SK-N-SH (cell line): ENCODE results near the gene PSMD2. TPM values are rescaled to one million over a fixed set of nuclear protein-coding genes. Genes with fewer than 3 reads are reported as not detected.
"Not testable (repeated sequence)": the region's sequence is repeated elsewhere in the genome, so short reads cannot be mapped to it uniquely, and the experiment has no call there.

Experiments
- CTCF ChIA-PET: fragments of 300-600, 350-600 bp; formaldehyde crosslinking; extraction: SDS; loops from one replicate; lab custom pipeline; 2021; lab: Yijun Ruan, JAX
- POLR2A ChIA-PET: fragments of 350-600 bp; sonication (Branson Sonifier 250); formaldehyde crosslinking; extraction: SDS; loops from one replicate; lab custom pipeline; 2020; ENCODE audit warnings: antibody characterized with exemption, inconsistent platforms; lab: Yijun Ruan, JAX
- DNase-seq: peaks from one replicate; pipeline ENCODE4 v3.0.0; 2012
- H2AFZ ChIP-seq: fragments of 200-600 bp; sonication (generic); 2 replicates; pipeline ENCODE4 v1.8.1; 2016; ENCODE audit warnings: antibody characterized with exemption, mild to moderate bottlenecking, low read depth
- H3F3A ChIP-seq: fragments of 200-600 bp; sonication (generic); replicated peaks from 2 replicates; pipeline ENCODE3; 2016; ENCODE audit warnings: antibody characterized with exemption, mild to moderate bottlenecking; ENCODE audit not compliant: insufficient read depth
- H3K27ac ChIP-seq, 2 experiments: fragments of 200-500 bp in 1 of 2; fragments of 200-600 bp in 1 of 2; sonication (Bioruptor generic) in 1 of 2; sonication (generic), shearing (Covaris generic) in 1 of 2; 2 replicates each; pipeline versions ENCODE4 v1.5.1 to v1.6.1; 2014 to 2016; ENCODE audit warnings: low read depth in 2 of 2, inconsistent platforms in 1 of 2, low read length in 1 of 2, mild to moderate bottlenecking in 1 of 2, mixed read lengths in 1 of 2
- H3K27me3 ChIP-seq: fragments of 200-600 bp; sonication (generic), shearing (Covaris generic); 2 replicates; pipeline ENCODE4 v1.6.1; 2016; ENCODE audit warnings: mixed run types; ENCODE audit not compliant: insufficient read depth
- H3K36me3 ChIP-seq, 2 experiments: fragments of 200-500 bp in 1 of 2; fragments of 200-600 bp in 1 of 2; sonication (Bioruptor generic) in 1 of 2; sonication (generic) in 1 of 2; replicated peaks in 1 of 2; 2 replicates each; pipeline versions ENCODE3 to v1.5.1; 2014 to 2016; ENCODE audit warnings: low read length in 1 of 2, mild to moderate bottlenecking in 1 of 2; ENCODE audit not compliant: insufficient read depth in 2 of 2, control insufficient read depth in 1 of 2
- H3K4me1 ChIP-seq, 2 experiments: fragments of 200-500 bp in 1 of 2; fragments of 200-600 bp in 1 of 2; sonication (Bioruptor generic) in 1 of 2; sonication (generic), shearing (Covaris generic) in 1 of 2; 2 replicates each; pipeline versions ENCODE4 v1.5.1 to v1.6.1; 2014 to 2016; ENCODE audit warnings: low read depth in 1 of 2, low read length in 1 of 2, mixed run types in 1 of 2; ENCODE audit not compliant: insufficient read depth in 2 of 2, control insufficient read depth in 1 of 2
- H3K4me2 ChIP-seq: fragments of 200-600 bp; sonication (generic), shearing (Covaris generic); 2 replicates; pipeline ENCODE4 v1.6.1; 2017; ENCODE audit warnings: mixed run types
- H3K4me3 ChIP-seq, 2 experiments: fragments of 200-500 bp in 1 of 2; fragments of 200-600 bp in 1 of 2; sonication (Bioruptor generic) in 1 of 2; sonication (generic), shearing (Covaris generic) in 1 of 2; 2 replicates each; pipeline versions ENCODE4 v1.5.1 to v1.8.1; 2014 to 2016; ENCODE audit warnings: low read depth in 2 of 2, inconsistent platforms in 1 of 2, low read length in 1 of 2, mild to moderate bottlenecking in 1 of 2, mixed read lengths in 1 of 2, moderate library complexity in 1 of 2
- H3K79me2 ChIP-seq: fragments of 200-600 bp; sonication (generic); 2 replicates; pipeline ENCODE4 v1.8.1; 2017; ENCODE audit warnings: mild to moderate bottlenecking; ENCODE audit not compliant: insufficient read depth
- H3K9ac ChIP-seq: fragments of 200-600 bp; sonication (generic); 2 replicates; pipeline ENCODE4 v1.6.1; 2017; ENCODE audit warnings: mixed run types
- H3K9me2 ChIP-seq: fragments of 200-600 bp; sonication (generic); 2 replicates; pipeline ENCODE4 v1.6.1; 2017; ENCODE audit warnings: mixed run types
- H3K9me3 ChIP-seq: fragments of 200-600 bp; sonication (generic); 2 replicates; pipeline ENCODE4 v1.6.1; 2017; ENCODE audit warnings: mixed run types, mild to moderate bottlenecking, moderate library complexity
- H4K20me1 ChIP-seq: fragments of 200-600 bp; sonication (generic); 2 replicates; pipeline ENCODE4 v1.6.1; 2017; ENCODE audit warnings: mild to moderate bottlenecking, mixed run types; ENCODE audit not compliant: insufficient read depth
- ELF1 ChIP-seq: IDR thresholded peaks from 2 replicates; pipeline ENCODE4 v1.4.0; 2012
- EP300 ChIP-seq, 2 experiments: IDR thresholded peaks; 2 replicates each; pipeline versions ENCODE4 v1.4.0 to v1.6.1; 2012; ENCODE audit warnings: borderline replicate concordance in 1 of 2, low read depth in 1 of 2, low read length in 1 of 2
- FOSL2 ChIP-seq: IDR thresholded peaks from 2 replicates; pipeline ENCODE4 v1.4.0; 2012; ENCODE audit warnings: low read depth, mild to moderate bottlenecking, moderate library complexity, borderline replicate concordance
- FOXM1 ChIP-seq: IDR thresholded peaks from 2 replicates; pipeline ENCODE4 v1.4.0; 2012; ENCODE audit warnings: low read depth, mild to moderate bottlenecking
- JUND ChIP-seq: IDR thresholded peaks from 2 replicates; pipeline ENCODE4 v1.4.0; 2012
- NRF1 ChIP-seq: IDR thresholded peaks from 2 replicates; pipeline ENCODE4 v1.6.1; 2012; ENCODE audit warnings: low read depth, mild to moderate bottlenecking, low read length
- POLR2AphosphoS5 ChIP-seq: IDR thresholded peaks from 2 replicates; pipeline ENCODE4 v1.6.1; 2012; ENCODE audit warnings: low read depth, low read length
- RAD21 ChIP-seq: IDR thresholded peaks from 2 replicates; pipeline ENCODE4 v1.6.1; 2012; ENCODE audit warnings: mild to moderate bottlenecking, low read length
- RCOR1 ChIP-seq: fragments of 150-350 bp; IDR thresholded peaks from 2 replicates; pipeline ENCODE4 v1.6.1; 2017; ENCODE audit warnings: antibody characterized with exemption, low read length
- RXRA ChIP-seq: IDR thresholded peaks from 2 replicates; pipeline ENCODE4 v1.4.0; 2012; ENCODE audit warnings: low read depth, mild to moderate bottlenecking, borderline replicate concordance
- TAF1 ChIP-seq: IDR thresholded peaks from 2 replicates; pipeline ENCODE4 v1.6.1; 2012; ENCODE audit warnings: low read depth, mild to moderate bottlenecking, low read length, moderate library complexity, borderline replicate concordance
- TCF12 ChIP-seq: IDR thresholded peaks from 2 replicates; pipeline ENCODE4 v1.4.0; 2012
- TEAD4 ChIP-seq: IDR thresholded peaks from 2 replicates; pipeline ENCODE4 v1.4.0; 2012; ENCODE audit warnings: mild to moderate bottlenecking, borderline replicate concordance; ENCODE audit not compliant: insufficient read depth
- YY1 ChIP-seq: IDR thresholded peaks from 2 replicates; pipeline ENCODE4 v1.4.0; 2012; ENCODE audit warnings: low read depth, mild to moderate bottlenecking
- WGBS: methylation state at CpG from one replicate; pipeline ENCODE4 v1.1.6; 2017; ENCODE audit warnings: low lambda C conversion rate; 5-methylcytosine and 5-hydroxymethylcytosine counted together
- polyA plus RNA-seq, 3 experiments: library from polyadenylated mRNA; depleted of rRNA; stranded (reverse); fragments of >200 nt; gene quantifications; 2 replicates each; pipeline ENCODE4 v1.2.3, GENCODE V29; 2012
- TF ChIP-seq, protein P1 (sequence below): IDR thresholded peaks from 2 replicates; pipeline ENCODE4 v1.4.0; 2012; ENCODE audit warnings: low read depth, borderline replicate concordance
- TF ChIP-seq, protein P2 (sequence below): IDR thresholded peaks from 2 replicates; pipeline ENCODE4 v1.4.0; 2012; ENCODE audit warnings: low read depth, borderline replicate concordance
- TF ChIP-seq, protein P3 (sequence below): fragments of 150-350 bp; IDR thresholded peaks from 2 replicates; pipeline ENCODE4 v1.6.1; 2017; ENCODE audit warnings: antibody characterized with exemption, low read length, low read depth, borderline replicate concordance
- TF ChIP-seq, protein P4 (sequence below): fragments of 150-350 bp; IDR thresholded peaks from 2 replicates; pipeline ENCODE4 v1.6.1; 2016; ENCODE audit warnings: mild to moderate bottlenecking, low read depth, low read length
- TF ChIP-seq, protein P5 (sequence below): IDR thresholded peaks from 2 replicates; pipeline ENCODE4 v1.4.0; 2012; ENCODE audit warnings: low read depth

Gene PSMD2
- polyA plus RNA-seq, 1 of the 3 experiments (the other 2 are of a cell fraction), result 328 TPM

DNA sequence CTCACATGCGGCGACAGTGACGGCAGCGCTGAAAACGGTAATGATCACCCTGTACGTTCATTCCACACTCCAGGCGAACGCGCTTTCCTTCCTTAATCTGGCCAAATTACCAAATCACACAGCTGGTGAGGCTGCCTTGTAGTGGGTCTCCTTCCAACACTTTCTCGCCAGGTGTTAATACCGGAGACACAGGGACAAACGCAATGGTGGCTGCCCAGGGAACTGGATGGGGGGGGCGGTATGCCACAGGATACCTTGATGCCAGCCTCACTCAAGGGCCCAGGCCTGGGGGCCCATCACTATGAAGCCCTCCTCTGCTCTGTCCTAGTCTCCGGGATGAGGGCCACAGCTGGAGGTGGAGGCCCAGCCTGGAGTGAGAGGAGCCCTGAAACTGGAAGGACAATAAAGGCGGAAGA is 36.3 kb upstream of the PSMD2 start:
- CTCF ChIA-PET, result interaction anchor here (1.0 to 4.1 kb wide), 5 partner anchors 13 to 368 kb away, joined by 3 to 25 read pairs (median 4); partner anchors contain the start of gene EEF1AKMT4
- POLR2A ChIA-PET, result no interaction called here

DNA sequence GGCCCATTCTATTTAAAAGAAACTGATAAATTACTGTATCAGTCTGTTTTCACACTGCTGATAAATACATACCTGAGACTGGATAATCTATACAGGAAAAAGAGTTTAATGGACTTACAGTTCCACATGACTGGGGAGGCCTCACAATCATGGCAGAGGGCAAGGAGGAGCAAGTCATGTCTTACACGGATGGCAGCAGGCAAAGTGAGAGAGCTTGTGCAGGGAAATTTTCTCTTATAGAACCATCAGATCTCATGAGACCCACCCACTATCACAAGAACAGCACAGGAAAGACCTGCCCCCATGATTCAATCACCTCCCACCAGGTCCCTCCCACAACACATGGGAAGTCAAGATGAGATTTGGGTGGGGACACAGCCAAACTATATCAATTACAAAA is 31.8 kb upstream of the PSMD2 start:
- H4K20me1 ChIP-seq, POLR2A ChIA-PET: not testable (repeated sequence)

More for the DNA sequence above, 36.3 kb upstream of the PSMD2 start:
- H3K4me1 ChIP-seq, result peaks cover 0 to 22% of the 10 kb centered on the region in 2 experiments; a peak in 1 of 4 replicates
- H2AFZ ChIP-seq, result no peak overlapping the region
- H3K4me2 ChIP-seq, result peak overlapping the region; percentile 95
- H3K4me3 ChIP-seq, result no peak overlapping the region; a peak in 1 of 4 replicates
- H4K20me1 ChIP-seq, result peaks cover 24% of the 10 kb centered on the region
- H3K27ac ChIP-seq, result no peak overlapping the region
- H3K9me2 ChIP-seq, result no peaks in the 10 kb centered on the region
- DNase-seq, result no peak
- H3K9me3 ChIP-seq, result no peaks in the 10 kb centered on the region
- peaks cover 4% of the 10 kb centered on the region for H3F3A ChIP-seq
- no peak overlapping the region for H3K9ac ChIP-seq
- no peak for TF ChIP-seq POLR2AphosphoS5
- TF ChIP-seq TCF12, result no peak
- TF ChIP-seq ELF1, result no peak
- no peak for TF ChIP-seq YY1
- no peak for TF ChIP-seq FOSL2
- TF ChIP-seq RAD21, result no peak
- TF ChIP-seq TAF1, result no peak
- no peak for TF ChIP-seq EP300 (IDR thresholded peaks at IDR 0.05; ENCODE audit: borderline replicate concordance in 1 of 2, low read depth in 1 of 2, low read length in 1 of 2)
- TF ChIP-seq, protein P1, sequence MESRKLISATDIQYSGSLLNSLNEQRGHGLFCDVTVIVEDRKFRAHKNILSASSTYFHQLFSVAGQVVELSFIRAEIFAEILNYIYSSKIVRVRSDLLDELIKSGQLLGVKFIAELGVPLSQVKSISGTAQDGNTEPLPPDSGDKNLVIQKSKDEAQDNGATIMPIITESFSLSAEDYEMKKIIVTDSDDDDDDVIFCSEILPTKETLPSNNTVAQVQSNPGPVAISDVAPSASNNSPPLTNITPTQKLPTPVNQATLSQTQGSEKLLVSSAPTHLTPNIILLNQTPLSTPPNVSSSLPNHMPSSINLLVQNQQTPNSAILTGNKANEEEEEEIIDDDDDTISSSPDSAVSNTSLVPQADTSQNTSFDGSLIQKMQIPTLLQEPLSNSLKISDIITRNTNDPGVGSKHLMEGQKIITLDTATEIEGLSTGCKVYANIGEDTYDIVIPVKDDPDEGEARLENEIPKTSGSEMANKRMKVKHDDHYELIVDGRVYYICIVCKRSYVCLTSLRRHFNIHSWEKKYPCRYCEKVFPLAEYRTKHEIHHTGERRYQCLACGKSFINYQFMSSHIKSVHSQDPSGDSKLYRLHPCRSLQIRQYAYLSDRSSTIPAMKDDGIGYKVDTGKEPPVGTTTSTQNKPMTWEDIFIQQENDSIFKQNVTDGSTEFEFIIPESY, result no peak
- TF ChIP-seq RXRA, result no peak
- TF ChIP-seq, protein P2, sequence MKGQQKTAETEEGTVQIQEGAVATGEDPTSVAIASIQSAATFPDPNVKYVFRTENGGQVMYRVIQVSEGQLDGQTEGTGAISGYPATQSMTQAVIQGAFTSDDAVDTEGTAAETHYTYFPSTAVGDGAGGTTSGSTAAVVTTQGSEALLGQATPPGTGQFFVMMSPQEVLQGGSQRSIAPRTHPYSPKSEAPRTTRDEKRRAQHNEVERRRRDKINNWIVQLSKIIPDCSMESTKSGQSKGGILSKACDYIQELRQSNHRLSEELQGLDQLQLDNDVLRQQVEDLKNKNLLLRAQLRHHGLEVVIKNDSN, result no peak
- TF ChIP-seq FOXM1, result no peak
- TF ChIP-seq JUND, result no peak
- TF ChIP-seq, protein P3, sequence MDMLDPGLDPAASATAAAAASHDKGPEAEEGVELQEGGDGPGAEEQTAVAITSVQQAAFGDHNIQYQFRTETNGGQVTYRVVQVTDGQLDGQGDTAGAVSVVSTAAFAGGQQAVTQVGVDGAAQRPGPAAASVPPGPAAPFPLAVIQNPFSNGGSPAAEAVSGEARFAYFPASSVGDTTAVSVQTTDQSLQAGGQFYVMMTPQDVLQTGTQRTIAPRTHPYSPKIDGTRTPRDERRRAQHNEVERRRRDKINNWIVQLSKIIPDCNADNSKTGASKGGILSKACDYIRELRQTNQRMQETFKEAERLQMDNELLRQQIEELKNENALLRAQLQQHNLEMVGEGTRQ, result no peak
- TF ChIP-seq TEAD4, result no peak
- TF ChIP-seq, protein P4, sequence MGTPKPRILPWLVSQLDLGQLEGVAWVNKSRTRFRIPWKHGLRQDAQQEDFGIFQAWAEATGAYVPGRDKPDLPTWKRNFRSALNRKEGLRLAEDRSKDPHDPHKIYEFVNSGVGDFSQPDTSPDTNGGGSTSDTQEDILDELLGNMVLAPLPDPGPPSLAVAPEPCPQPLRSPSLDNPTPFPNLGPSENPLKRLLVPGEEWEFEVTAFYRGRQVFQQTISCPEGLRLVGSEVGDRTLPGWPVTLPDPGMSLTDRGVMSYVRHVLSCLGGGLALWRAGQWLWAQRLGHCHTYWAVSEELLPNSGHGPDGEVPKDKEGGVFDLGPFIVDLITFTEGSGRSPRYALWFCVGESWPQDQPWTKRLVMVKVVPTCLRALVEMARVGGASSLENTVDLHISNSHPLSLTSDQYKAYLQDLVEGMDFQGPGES, result no peak
- TF ChIP-seq, protein P5, sequence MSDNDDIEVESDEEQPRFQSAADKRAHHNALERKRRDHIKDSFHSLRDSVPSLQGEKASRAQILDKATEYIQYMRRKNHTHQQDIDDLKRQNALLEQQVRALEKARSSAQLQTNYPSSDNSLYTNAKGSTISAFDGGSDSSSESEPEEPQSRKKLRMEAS, result no peak
- TF ChIP-seq NRF1, result no peak
- TF ChIP-seq RCOR1, result no peak
- H3K79me2 ChIP-seq, result no peaks in the 10 kb centered on the region
- H3K27me3 ChIP-seq, result peaks cover 4% of the 10 kb centered on the region; the same call in 1 of the 2 replicates
- WGBS, result 54% methylated on average over 15 of the region's 15 CpGs
- no peaks in the 10 kb centered on the region for H3K36me3 ChIP-seq

More for the DNA sequence above, 31.8 kb upstream of the PSMD2 start:
- not testable (repeated sequence) for DNase-seq, H3K4me1 ChIP-seq, H3K9ac ChIP-seq, H3K4me2 ChIP-seq, H3F3A ChIP-seq, H3K9me3 ChIP-seq, H3K36me3 ChIP-seq, H3K9me2 ChIP-seq, H3K4me3 ChIP-seq, H3K27ac ChIP-seq, H3K27me3 ChIP-seq, H2AFZ ChIP-seq, H3K79me2 ChIP-seq
- CTCF ChIA-PET, result interaction anchor here (1.6 kb wide), 1 partner anchor 17 kb away, joined by 3 read pairs; no protein-coding TSS in a partner anchor
- WGBS, result 57% methylated on average over 1 of the region's 1 CpG
